Breast epithelium (tissue), 3 donors: ENCODE data around the gene GRAPL.
"Not testable (repeated sequence)": the region's sequence is repeated elsewhere in the genome, so short reads cannot be mapped to it uniquely, and the experiment has no call there.

Experiments used
- CTCF ChIP-seq, 3 donors: fragments of 450-650 bp; IDR thresholded peaks; one replicate each; pipeline ENCODE4 v1.5.1; 2016 to 2017; ENCODE audit warnings: antibody characterized with exemption in 3 of 3, mild to moderate bottlenecking in 3 of 3, moderate library complexity in 3 of 3
- POLR2A ChIP-seq: fragments of 450-650 bp; IDR thresholded peaks from one replicate; pipeline ENCODE4 v1.6.1; 2016; ENCODE audit warnings: antibody characterized with exemption, mild to moderate bottlenecking, moderate library complexity

GRCh38 chr17:19141366-19142155 is 14.2 kb downstream of the GRAPL start:
- TF ChIP-seq CTCF (IDR thresholded peaks at IDR 0.05); POLR2A: not testable (repeated sequence)
